Endodermal cell (in vitro differentiated cells): ENCODE results near the gene RGS7. TPM values are rescaled to one million over a fixed set of nuclear protein-coding genes. Genes with fewer than 3 reads are reported as not detected.
A peak's percentile ranks its signal among the peaks of the same experiment; 100 is the strongest.

Experiments
- DNase-seq: peaks from one replicate; pipeline ENCODE4 v3.0.0-alpha.2; 2017
- H3K27ac ChIP-seq: 2 replicates; pipeline ENCODE4 v1.5.1; 2013; ENCODE audit warnings: mild to moderate bottlenecking, low read depth, low read length, moderate library complexity
- H3K27me3 ChIP-seq: 2 replicates; pipeline ENCODE4 v1.6.1; 2013; ENCODE audit warnings: mild to moderate bottlenecking, low read length, moderate library complexity; ENCODE audit not compliant: insufficient read depth, control insufficient read depth, poor library complexity, severe bottlenecking
- H3K36me3 ChIP-seq: 2 replicates; pipeline ENCODE4 v1.7.0; 2013; ENCODE audit warnings: mild to moderate bottlenecking, low read length, moderate library complexity; ENCODE audit not compliant: control insufficient read depth, insufficient read depth
- H3K4me1 ChIP-seq: one replicate; pipeline ENCODE4 v1.7.0; 2013; ENCODE audit warnings: low read length; ENCODE audit not compliant: control insufficient read depth, insufficient read depth
- H3K4me3 ChIP-seq: 2 replicates; pipeline ENCODE4 v1.5.1; 2013; ENCODE audit warnings: mild to moderate bottlenecking, low read length, moderate library complexity
- H3K9ac ChIP-seq: 2 replicates; pipeline ENCODE4 v1.6.1; 2013; ENCODE audit warnings: mild to moderate bottlenecking, low read length, moderate library complexity; ENCODE audit not compliant: poor library complexity, severe bottlenecking; ENCODE audit errors: extremely low read depth
- H3K9me3 ChIP-seq: 2 replicates; pipeline ENCODE4 v1.6.1; 2013; ENCODE audit warnings: mild to moderate bottlenecking, low read length, moderate library complexity; ENCODE audit not compliant: control insufficient read depth
- H3K27ac Mint-ChIP-seq: 2 replicates; pipeline ENCODE4 v1.8.0; 2020; ENCODE audit warnings: mixed read lengths
- H3K27me3 Mint-ChIP-seq: 2 replicates; pipeline ENCODE4 v1.8.0; 2021; ENCODE audit warnings: mild to moderate bottlenecking, mixed read lengths; ENCODE audit not compliant: insufficient read depth
- H3K36me3 Mint-ChIP-seq: 2 replicates; pipeline ENCODE4 v1.8.0; 2020; ENCODE audit warnings: low read depth, mixed read lengths
- H3K4me1 Mint-ChIP-seq: 2 replicates; pipeline ENCODE4 v1.8.0; 2020; ENCODE audit warnings: mixed read lengths
- H3K4me3 Mint-ChIP-seq: 2 replicates; pipeline ENCODE4 v1.8.0; 2020; ENCODE audit warnings: mild to moderate bottlenecking, moderate library complexity, mixed read lengths
- H3K9me3 Mint-ChIP-seq: 2 replicates; pipeline ENCODE4 v1.8.0; 2020; ENCODE audit warnings: mild to moderate bottlenecking, mixed read lengths
- CTCF ChIP-seq: fragments of 200-600 bp; sonication (generic); conservative IDR thresholded peaks from 2 replicates; pipeline ENCODE4 v1.5.0; 2021; ENCODE audit warnings: antibody characterized with exemption, mild to moderate bottlenecking
- WGBS, 2 experiments: methylation state at CpG; one replicate each; pipeline versions ENCODE4 v1.1.5 to v1.1.7; 2013; ENCODE audit warnings: missing lambda C conversion rate in 2 of 2, mixed read lengths in 1 of 2; ENCODE audit not compliant: insufficient coverage in 1 of 2, insufficient read length in 1 of 2; 5-methylcytosine and 5-hydroxymethylcytosine counted together
- total RNA-seq, 2 donors: library from RNA; stranded (reverse); fragmentation: NEBNext Ultra II Directional in 1 of 2; extraction: Animal tissue kit (Norgen Biotek cat#: 25700) in 1 of 2; gene quantifications; 2 replicates in 1 of 2; 3 replicates in 1 of 2; pipeline ENCODE4 v1.2.1, GENCODE V29; 2021

RGS7 gene
- total RNA-seq, 2 donors from 2014 or later = 1.0 to 1.1 TPM

- Histone ChIP-seq H3K9ac (no peak overlapping the region), H3K36me3 (no peaks in the 10 kb centered on the region), H3K4me1 (no peaks in the 10 kb centered on the region), H3K27me3 (no peaks in the 10 kb centered on the region), H3K27ac (no peak overlapping the region), H3K4me3 (no peak overlapping the region), H3K9me3 (no peaks in the 10 kb centered on the region)
- DNase-seq = no peak
- H3K4me3 Mint-ChIP-seq = no peak overlapping the region
- peaks cover 2% of the 10 kb centered on the region for H3K4me1 Mint-ChIP-seq
- H3K27ac Mint-ChIP-seq = no peak overlapping the region
- H3K36me3 Mint-ChIP-seq = no peaks in the 10 kb centered on the region
- no peaks in the 10 kb centered on the region for H3K27me3 Mint-ChIP-seq
- H3K9me3 Mint-ChIP-seq = no peaks in the 10 kb centered on the region
- no peak for TF ChIP-seq CTCF
- WGBS, 2 experiments = 80 to 86% methylated on average over 3 of the region's 3 CpGs
Observed at GRCh38 chr1:240829487-240829886, 527.5 kb downstream of the RGS7 start.

- H3K9me3 Mint-ChIP-seq = peaks cover 2% of the 10 kb centered on the region
- no peak overlapping the region for H3K27ac ChIP-seq
Observed at GRCh38 chr1:240827786-240828185, 529.2 kb downstream of the RGS7 start.

GRCh38 chr1:240824238-240824637, 532.8 kb downstream of the RGS7 start:
- Histone ChIP-seq H3K9me3 (no peaks in the 10 kb centered on the region), H3K27me3 (no peaks in the 10 kb centered on the region), H3K36me3 (no peaks in the 10 kb centered on the region), H3K9ac (no peak overlapping the region), H3K27ac (no peak overlapping the region), H3K4me1 (no peaks in the 10 kb centered on the region), H3K4me3 (no peak overlapping the region)
- 81 to 83% methylated on average over 9 of the region's 9 CpGs for WGBS, 2 experiments
- Mint-ChIP-seq H3K9me3 (peaks cover 2% of the 10 kb centered on the region), H3K27ac (no peak overlapping the region), H3K36me3 (no peaks in the 10 kb centered on the region), H3K27me3 (no peaks in the 10 kb centered on the region), H3K4me3 (no peak overlapping the region), H3K4me1 (peaks cover 2% of the 10 kb centered on the region)
- peak; percentile 54 for DNase-seq
- TF ChIP-seq CTCF = peak; percentile 38

More at GRCh38 chr1:240827786-240828185, 529.2 kb downstream of the RGS7 start:
- Mint-ChIP-seq H3K27ac (no peak overlapping the region), H3K4me1 (peaks cover 2% of the 10 kb centered on the region), H3K4me3 (no peak overlapping the region), H3K36me3 (no peaks in the 10 kb centered on the region), H3K27me3 (no peaks in the 10 kb centered on the region)
- 78 to 80% methylated on average over 1 of the region's 1 CpG for WGBS, 2 experiments
- TF ChIP-seq CTCF = no peak
- no peaks in the 10 kb centered on the region for H3K9me3 ChIP-seq
- H3K27me3 ChIP-seq = no peaks in the 10 kb centered on the region
- H3K36me3 ChIP-seq = no peaks in the 10 kb centered on the region
- no peaks in the 10 kb centered on the region for H3K4me1 ChIP-seq
- no peak overlapping the region for H3K9ac ChIP-seq
- H3K4me3 ChIP-seq = no peak overlapping the region
- no peak for DNase-seq
